OCI-LY3 (cell line): ENCODE results near the gene DNAH1.

Experiments
- H2AFZ ChIP-seq: fragments of 200-600, 300-600 bp; shearing (Covaris generic); 2 replicates; pipeline ENCODE4 v1.6.0; 2014; ENCODE audit warnings: antibody characterized with exemption, low read depth, low read length
- H3K27ac ChIP-seq: fragments of 200-600, 300-600 bp; sonication (generic); 2 replicates; pipeline ENCODE4 v1.5.1; 2014; ENCODE audit warnings: mild to moderate bottlenecking, low read length, moderate library complexity, mixed read lengths
- H3K27me3 ChIP-seq: fragments of 200-600, 300-600 bp; sonication (generic); 2 replicates; pipeline ENCODE4 v1.6.1; 2014; ENCODE audit warnings: low read depth, low read length, mixed read lengths
- H3K36me3 ChIP-seq: fragments of 200-600, 300-600 bp; sonication (generic); replicated peaks from 2 replicates; pipeline ENCODE3; 2014; ENCODE audit warnings: low read depth, low read length, mixed read lengths
- H3K4me1 ChIP-seq: fragments of 300-600, 200-600 bp; sonication (generic); 2 replicates; pipeline ENCODE4 v1.6.1; 2014; ENCODE audit warnings: low read length, mixed read lengths
- H3K4me2 ChIP-seq: fragments of 200-600, 300-600 bp; sonication (generic); 2 replicates; pipeline ENCODE4 v1.6.1; 2014; ENCODE audit warnings: low read length, mixed read lengths
- H3K4me3 ChIP-seq: fragments of 300-600, 200-600 bp; sonication (generic); 2 replicates; pipeline ENCODE4 v1.5.1; 2014; ENCODE audit warnings: antibody characterized with exemption, mild to moderate bottlenecking, low read length, moderate library complexity
- H3K79me2 ChIP-seq: fragments of 300-600, 200-600 bp; shearing (Covaris generic); 2 replicates; pipeline ENCODE4 v1.6.1; 2014; ENCODE audit warnings: mild to moderate bottlenecking, low read length, mixed read lengths
- H3K9ac ChIP-seq: fragments of 300-600, 200-600 bp; shearing (Covaris generic); 2 replicates; pipeline ENCODE4 v1.6.0; 2014; ENCODE audit warnings: mild to moderate bottlenecking, low read length, moderate library complexity
- H3K9me3 ChIP-seq: fragments of 200-600, 300-600 bp; shearing (Covaris generic); 2 replicates; pipeline ENCODE4 v1.6.1; 2014; ENCODE audit warnings: low read length, mixed read lengths; ENCODE audit not compliant: insufficient read depth
- H4K20me1 ChIP-seq: fragments of 200-600, 300-600 bp; sonication (generic); 2 replicates; pipeline ENCODE4 v1.6.1; 2016; ENCODE audit warnings: low read length, mixed read lengths; ENCODE audit not compliant: insufficient read depth
- EZH2phosphoT487 ChIP-seq: fragments of 200-600 bp; shearing (Covaris generic); IDR thresholded peaks from 2 replicates; pipeline ENCODE4 v1.6.1; 2018; ENCODE audit warnings: antibody characterized with exemption, mixed run types, low read depth
- TF ChIP-seq, protein P1 (sequence below): fragments of 200-600, 300-600 bp; sonication (generic); IDR thresholded peaks from 2 replicates; pipeline ENCODE4 v1.5.1; 2014; ENCODE audit warnings: antibody characterized with exemption, low read length, low read depth

Gene DNAH1

DNA sequence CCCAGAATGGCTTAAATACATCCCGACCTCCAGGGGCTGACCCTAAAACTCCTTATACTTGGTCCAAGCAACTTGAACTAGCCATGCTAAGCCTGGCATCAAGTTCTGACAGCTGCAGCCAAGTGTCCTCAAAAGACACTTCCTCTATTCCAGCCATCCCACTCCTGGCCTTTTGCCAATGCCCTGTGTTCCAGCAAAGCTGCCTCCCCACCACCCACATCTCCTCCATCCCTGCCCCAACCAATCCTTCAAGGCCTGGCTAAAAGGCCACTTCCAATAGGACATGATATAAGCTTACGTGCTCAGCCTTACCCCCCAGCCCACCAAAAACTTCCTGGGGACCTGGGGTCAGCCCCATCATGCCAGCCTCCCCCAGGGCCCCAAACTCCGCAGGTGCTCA is 87.8 kb downstream of the DNAH1 start:
- Histone ChIP-seq H3K27me3 (no peaks in the 10 kb centered on the region), H3K4me1 (peaks cover 5% of the 10 kb centered on the region), H3K9ac (no peak overlapping the region), H3K4me2 (no peak overlapping the region), H3K9me3 (no peaks in the 10 kb centered on the region), H3K79me2 (peaks cover 13% of the 10 kb centered on the region), H3K27ac (no peak overlapping the region), H4K20me1 (no peaks in the 10 kb centered on the region), H2AFZ (no peak overlapping the region), H3K4me3 (no peak overlapping the region), H3K36me3 (peaks cover 75% of the 10 kb centered on the region)
- TF ChIP-seq, protein P1, sequence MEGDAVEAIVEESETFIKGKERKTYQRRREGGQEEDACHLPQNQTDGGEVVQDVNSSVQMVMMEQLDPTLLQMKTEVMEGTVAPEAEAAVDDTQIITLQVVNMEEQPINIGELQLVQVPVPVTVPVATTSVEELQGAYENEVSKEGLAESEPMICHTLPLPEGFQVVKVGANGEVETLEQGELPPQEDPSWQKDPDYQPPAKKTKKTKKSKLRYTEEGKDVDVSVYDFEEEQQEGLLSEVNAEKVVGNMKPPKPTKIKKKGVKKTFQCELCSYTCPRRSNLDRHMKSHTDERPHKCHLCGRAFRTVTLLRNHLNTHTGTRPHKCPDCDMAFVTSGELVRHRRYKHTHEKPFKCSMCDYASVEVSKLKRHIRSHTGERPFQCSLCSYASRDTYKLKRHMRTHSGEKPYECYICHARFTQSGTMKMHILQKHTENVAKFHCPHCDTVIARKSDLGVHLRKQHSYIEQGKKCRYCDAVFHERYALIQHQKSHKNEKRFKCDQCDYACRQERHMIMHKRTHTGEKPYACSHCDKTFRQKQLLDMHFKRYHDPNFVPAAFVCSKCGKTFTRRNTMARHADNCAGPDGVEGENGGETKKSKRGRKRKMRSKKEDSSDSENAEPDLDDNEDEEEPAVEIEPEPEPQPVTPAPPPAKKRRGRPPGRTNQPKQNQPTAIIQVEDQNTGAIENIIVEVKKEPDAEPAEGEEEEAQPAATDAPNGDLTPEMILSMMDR = no peak
- no peak for TF ChIP-seq EZH2phosphoT487

DNA sequence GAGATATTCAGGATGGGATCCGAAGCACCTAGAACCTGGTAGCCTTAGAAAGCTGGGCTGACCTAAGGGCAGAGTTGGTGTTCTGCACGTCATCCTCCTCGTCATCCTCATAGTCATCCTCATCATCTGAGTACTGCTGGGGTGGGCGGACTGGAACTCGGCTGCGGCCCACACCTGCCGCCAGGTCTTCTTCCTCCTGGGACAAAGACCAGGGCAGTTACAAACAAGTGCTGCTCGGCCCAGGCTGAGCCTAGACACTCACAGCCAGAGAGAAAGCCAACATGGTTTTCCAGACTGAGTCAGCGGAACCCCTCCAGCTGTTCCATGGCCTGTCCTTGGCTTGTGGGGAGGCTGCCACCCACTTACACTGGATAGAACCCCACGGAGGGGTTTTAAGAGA is 88.3 kb downstream of the DNAH1 start:
- H3K27ac ChIP-seq = no peak overlapping the region

DNA sequence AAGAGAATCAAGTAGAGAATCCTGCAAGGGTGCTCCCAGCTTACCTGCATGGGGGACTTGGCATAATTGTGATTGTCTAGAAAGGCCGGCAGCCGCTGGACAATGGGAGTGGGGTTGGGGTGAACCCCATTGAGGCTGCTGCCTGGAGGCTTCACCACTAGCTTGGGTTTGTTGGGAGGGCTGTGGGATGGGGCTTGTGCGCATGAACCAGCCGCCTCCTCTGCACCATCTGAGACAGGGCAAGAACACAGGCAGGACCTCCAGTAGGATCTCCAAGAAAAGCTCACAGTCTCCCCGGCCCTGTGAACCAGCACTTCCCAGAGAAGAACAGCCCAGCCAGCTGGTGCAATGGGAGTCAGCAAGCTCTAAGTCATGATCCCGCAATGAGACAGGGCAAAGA is 88.9 kb downstream of the DNAH1 start:
- Histone ChIP-seq H3K4me1 (peaks cover 8% of the 10 kb centered on the region), H3K27me3 (no peaks in the 10 kb centered on the region), H3K9me3 (no peaks in the 10 kb centered on the region), H3K9ac (no peak overlapping the region), H3K4me3 (no peak overlapping the region), H3K79me2 (peaks cover 21% of the 10 kb centered on the region), H3K4me2 (no peak overlapping the region), H3K27ac (no peak overlapping the region), H3K36me3 (peaks cover 71% of the 10 kb centered on the region), H4K20me1 (no peaks in the 10 kb centered on the region), H2AFZ (no peak overlapping the region)
- TF ChIP-seq EZH2phosphoT487 = no peak
- TF ChIP-seq, protein P1 = no peak

More for the DNA sequence above, 88.3 kb downstream of the DNAH1 start:
- TF ChIP-seq, protein P1 = no peak
- no peak for TF ChIP-seq EZH2phosphoT487
- Histone ChIP-seq H3K4me2 (no peak overlapping the region), H3K9me3 (no peaks in the 10 kb centered on the region), H3K4me1 (peaks cover 8% of the 10 kb centered on the region), H3K9ac (no peak overlapping the region), H3K79me2 (peaks cover 17% of the 10 kb centered on the region), H3K27me3 (no peaks in the 10 kb centered on the region), H2AFZ (no peak overlapping the region), H3K4me3 (no peak overlapping the region), H3K36me3 (peaks cover 73% of the 10 kb centered on the region), H4K20me1 (no peaks in the 10 kb centered on the region)

DNA sequence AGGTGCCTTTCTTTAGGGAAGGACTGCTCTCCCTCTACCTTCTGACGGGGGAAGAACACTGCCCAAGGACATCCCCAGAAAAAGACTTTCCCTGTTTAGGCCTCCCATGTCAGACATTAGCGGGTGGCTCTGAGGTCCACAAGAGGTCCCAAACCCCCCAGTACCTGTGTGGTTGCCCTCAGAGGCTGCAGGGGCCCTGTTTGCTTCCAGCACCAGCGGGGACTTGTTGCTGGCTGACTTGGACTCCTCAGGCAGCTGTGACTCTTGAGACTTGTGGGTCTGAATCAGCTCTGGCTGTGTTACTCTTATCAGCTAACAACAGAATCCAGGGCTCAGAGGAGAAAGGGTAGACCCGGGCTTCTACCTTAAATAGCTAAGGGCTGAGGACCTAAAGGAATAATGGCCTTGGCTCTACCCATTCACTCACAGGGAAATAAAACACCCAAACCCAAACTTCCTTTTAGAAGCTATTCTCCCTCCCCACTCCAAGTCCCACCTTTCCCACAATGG is 89.5 kb downstream of the DNAH1 start:
- Histone ChIP-seq H2AFZ (no peak overlapping the region), H3K4me1 (peaks cover 8% of the 10 kb centered on the region), H3K27ac (no peak overlapping the region), H3K27me3 (no peaks in the 10 kb centered on the region), H4K20me1 (no peaks in the 10 kb centered on the region), H3K79me2 (peaks cover 21% of the 10 kb centered on the region), H3K9me3 (no peaks in the 10 kb centered on the region), H3K36me3 (peaks cover 68% of the 10 kb centered on the region), H3K4me3 (no peak overlapping the region), H3K9ac (no peak overlapping the region), H3K4me2 (no peak overlapping the region)
- TF ChIP-seq, protein P1 = no peak
- no peak for TF ChIP-seq EZH2phosphoT487
